ENCODE data around the gene FAM193B. TPM values are rescaled to one million over a fixed set of nuclear protein-coding genes. Genes with fewer than 3 reads are reported as not detected.

The FAM193B gene
- total and polyA plus RNA-seq, 2 of the 13 experiments (the other 11 are each of a cell fraction or from before 2014, with no cell fraction given) = 21.2 to 40.9 TPM

- no peak for TF ChIP-seq FOSL1 (CRISPR knock-in tag; IDR thresholded peaks at IDR 0.05; ENCODE audit: borderline replicate concordance)
- TF ChIP-seq ESRRA (CRISPR knock-in tag; IDR thresholded peaks at IDR 0.05; ENCODE audit: low read depth) = peak; percentile 18; the same call in 1 of the 2 replicates
- TF ChIP-seq, protein P1, sequence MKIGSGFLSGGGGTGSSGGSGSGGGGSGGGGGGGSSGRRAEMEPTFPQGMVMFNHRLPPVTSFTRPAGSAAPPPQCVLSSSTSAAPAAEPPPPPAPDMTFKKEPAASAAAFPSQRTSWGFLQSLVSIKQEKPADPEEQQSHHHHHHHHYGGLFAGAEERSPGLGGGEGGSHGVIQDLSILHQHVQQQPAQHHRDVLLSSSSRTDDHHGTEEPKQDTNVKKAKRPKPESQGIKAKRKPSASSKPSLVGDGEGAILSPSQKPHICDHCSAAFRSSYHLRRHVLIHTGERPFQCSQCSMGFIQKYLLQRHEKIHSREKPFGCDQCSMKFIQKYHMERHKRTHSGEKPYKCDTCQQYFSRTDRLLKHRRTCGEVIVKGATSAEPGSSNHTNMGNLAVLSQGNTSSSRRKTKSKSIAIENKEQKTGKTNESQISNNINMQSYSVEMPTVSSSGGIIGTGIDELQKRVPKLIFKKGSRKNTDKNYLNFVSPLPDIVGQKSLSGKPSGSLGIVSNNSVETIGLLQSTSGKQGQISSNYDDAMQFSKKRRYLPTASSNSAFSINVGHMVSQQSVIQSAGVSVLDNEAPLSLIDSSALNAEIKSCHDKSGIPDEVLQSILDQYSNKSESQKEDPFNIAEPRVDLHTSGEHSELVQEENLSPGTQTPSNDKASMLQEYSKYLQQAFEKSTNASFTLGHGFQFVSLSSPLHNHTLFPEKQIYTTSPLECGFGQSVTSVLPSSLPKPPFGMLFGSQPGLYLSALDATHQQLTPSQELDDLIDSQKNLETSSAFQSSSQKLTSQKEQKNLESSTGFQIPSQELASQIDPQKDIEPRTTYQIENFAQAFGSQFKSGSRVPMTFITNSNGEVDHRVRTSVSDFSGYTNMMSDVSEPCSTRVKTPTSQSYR (CRISPR knock-in tag; IDR thresholded peaks at IDR 0.05; ENCODE audit: borderline replicate concordance) = peak; percentile 28
- TF ChIP-seq DNMT1 (CRISPR knock-in tag; IDR thresholded peaks at IDR 0.05) = peak; percentile 72; the same call in 1 of the 2 replicates
- peak; percentile 52; the same call in 1 of the 2 replicates for TF ChIP-seq RFX1 (IDR thresholded peaks at IDR 0.05)
- TF ChIP-seq KLF16 (CRISPR knock-in tag; IDR thresholded peaks at IDR 0.05) = peak; percentile 67 to 87; a peak in 3 of 4 replicates
- TF ChIP-seq, protein P2, sequence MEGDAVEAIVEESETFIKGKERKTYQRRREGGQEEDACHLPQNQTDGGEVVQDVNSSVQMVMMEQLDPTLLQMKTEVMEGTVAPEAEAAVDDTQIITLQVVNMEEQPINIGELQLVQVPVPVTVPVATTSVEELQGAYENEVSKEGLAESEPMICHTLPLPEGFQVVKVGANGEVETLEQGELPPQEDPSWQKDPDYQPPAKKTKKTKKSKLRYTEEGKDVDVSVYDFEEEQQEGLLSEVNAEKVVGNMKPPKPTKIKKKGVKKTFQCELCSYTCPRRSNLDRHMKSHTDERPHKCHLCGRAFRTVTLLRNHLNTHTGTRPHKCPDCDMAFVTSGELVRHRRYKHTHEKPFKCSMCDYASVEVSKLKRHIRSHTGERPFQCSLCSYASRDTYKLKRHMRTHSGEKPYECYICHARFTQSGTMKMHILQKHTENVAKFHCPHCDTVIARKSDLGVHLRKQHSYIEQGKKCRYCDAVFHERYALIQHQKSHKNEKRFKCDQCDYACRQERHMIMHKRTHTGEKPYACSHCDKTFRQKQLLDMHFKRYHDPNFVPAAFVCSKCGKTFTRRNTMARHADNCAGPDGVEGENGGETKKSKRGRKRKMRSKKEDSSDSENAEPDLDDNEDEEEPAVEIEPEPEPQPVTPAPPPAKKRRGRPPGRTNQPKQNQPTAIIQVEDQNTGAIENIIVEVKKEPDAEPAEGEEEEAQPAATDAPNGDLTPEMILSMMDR (CRISPR knock-in tag; IDR thresholded peaks at IDR 0.05) = peak; percentile 21; the same call in 1 of the 2 replicates
- no peak for TF ChIP-seq FOXK2 (IDR thresholded peaks at IDR 0.05)
- peak; percentile 91 for TF ChIP-seq MAX (IDR thresholded peaks at IDR 0.05)
- peak; percentile 96 for TF ChIP-seq PHF20 (CRISPR knock-in tag; IDR thresholded peaks at IDR 0.05)
- peak; percentile 96 for TF ChIP-seq IRF2 (CRISPR knock-in tag; IDR thresholded peaks at IDR 0.05)
- TF ChIP-seq ZNF792 (CRISPR knock-in tag; IDR thresholded peaks at IDR 0.05) = peak; percentile 95
- TF ChIP-seq ZNF264 (CRISPR knock-in tag; IDR thresholded peaks at IDR 0.05) = peak; percentile 35; the same call in 1 of the 2 replicates
- no peak for TF ChIP-seq FOXP1 (IDR thresholded peaks at IDR 0.05)
- no peak for TF ChIP-seq FOXP1 (CRISPR knock-in tag; IDR thresholded peaks at IDR 0.05)
- TF ChIP-seq PRMT3 (CRISPR knock-in tag; IDR thresholded peaks at IDR 0.05; ENCODE audit: borderline replicate concordance, low read depth) = no peak; the same call in 1 of the 2 replicates
- TF ChIP-seq REPIN1 (CRISPR knock-in tag; IDR thresholded peaks at IDR 0.05; ENCODE audit: borderline replicate concordance, low read depth) = peak; percentile 97
- TF ChIP-seq ZBTB3 (CRISPR knock-in tag; IDR thresholded peaks at IDR 0.05; ENCODE audit: borderline replicate concordance, low read depth) = 0 out of 2 replicates have a peak, but pooled peaks have one; percentile 71
- peak; percentile 68 for TF ChIP-seq CEBPG (CRISPR knock-in tag; IDR thresholded peaks at IDR 0.05)
- TF ChIP-seq MED1 (CRISPR knock-in tag; IDR thresholded peaks at IDR 0.05) = peak; percentile 82
- peak; percentile 75; the same call in 1 of the 2 replicates for TF ChIP-seq TSC22D2 (CRISPR knock-in tag; IDR thresholded peaks at IDR 0.05; ENCODE audit: borderline replicate concordance)
- TF ChIP-seq SNAPC2 (CRISPR knock-in tag; IDR thresholded peaks at IDR 0.05) = peak; percentile 84; the same call in 1 of the 2 replicates
- TF ChIP-seq ATAD3A (CRISPR knock-in tag; IDR thresholded peaks at IDR 0.05) = no peak
- peak; percentile 75 for TF ChIP-seq E2F1 (CRISPR knock-in tag; IDR thresholded peaks at IDR 0.05)
These were observed 37.5 kb downstream of the FAM193B start, which contains the start of gene DDX41 (continued) for GRCh38 chr5:177516601-177517568.
